Stimulated activated CD4-positive, alpha-beta T cell treated with anti-CD3 and anti-CD28 coated beads, Interleukin-1b, Interleukin-23, amount 100 ng/mL, for 4 hours (primary cell): ENCODE measurements around the gene OR5AS1.
"Not testable (repeated sequence)": the region's sequence is repeated elsewhere in the genome, so short reads cannot be mapped to it uniquely, and the experiment has no call there.

ENCODE experiments used
- DNase-seq, 2 donors: peaks; one replicate each; pipeline ENCODE4 v3.0.0-alpha.2; 2020; ENCODE audit warnings: low read depth in 2 of 2

OR5AS1 gene

GRCh38 chr11:56027354-56027753 is at the start of gene OR5AS1:
Gene OR5AS1, plus strand, starts transcription at chr11:56027654. Its CDS starts 2,765 bp downstream, at chr11:56030419.
- no peak for DNase-seq

GRCh38 chr11:55994525-55994924 is 32.9 kb upstream of the OR5AS1 start, which contains the start of gene OR5F1:
Gene OR5F1, minus strand, starts transcription at chr11:55994625. Its CDS starts 0 bp downstream, at chr11:55994625.
- DNase-seq, result no peak

- DNase-seq, result no peak
Observed at GRCh38 chr11:56010716-56011115, 16.7 kb upstream of the OR5AS1 start.

- no peak for DNase-seq
Observed at GRCh38 chr11:56013805-56014204, 13.6 kb upstream of the OR5AS1 start.

GRCh38 chr11:56045538-56045937 is 18.1 kb downstream of the OR5AS1 start:
- DNase-seq, result no peak

GRCh38 chr11:56048480-56048879 is 21.0 kb downstream of the OR5AS1 start:
- DNase-seq, result no peak

GRCh38 chr11:56049487-56049886 is 22.0 kb downstream of the OR5AS1 start:
- no peak for DNase-seq

GRCh38 chr11:56056366-56056765 is 28.9 kb downstream of the OR5AS1 start:
- DNase-seq, result not testable (repeated sequence)

- DNase-seq, result not testable (repeated sequence)
Observed at GRCh38 chr11:56057661-56058237, 30.3 kb downstream of the OR5AS1 start.

GRCh38 chr11:56058260-56058780 is 30.9 kb downstream of the OR5AS1 start:
- DNase-seq, result not testable (repeated sequence)

- DNase-seq, result no peak
Observed at GRCh38 chr11:56066980-56067379, 39.5 kb downstream of the OR5AS1 start.
